Panc1 (cell line): ENCODE measurements around the gene DPH3. TPM values are rescaled to one million over a fixed set of nuclear protein-coding genes. Genes with fewer than 3 reads are reported as not detected.

Experiments used
- ATAC-seq: fragments of 200-7000 bp; cut with Tn5 transposase; 2 replicates; pipeline ENCODE4 v1.9.1; 2020; ENCODE audit warnings: mild to moderate bottlenecking, moderate library complexity
- BruUV-seq: library from RNA; stranded (reverse); fragments of 400-500 nt; replicated peaks from 2 replicates; lab custom pipeline; 2021; lab: Mats Ljungman, UMichigan
- CTCF ChIA-PET: fragments of 300-600 bp; sonication (Branson Sonifier 250); formaldehyde crosslinking; loops from one replicate; lab custom pipeline; 2022; ENCODE audit warnings: antibody characterized with exemption; lab: Charles Lee
- POLR2A ChIA-PET: fragments of 300-600 bp; sonication (Branson Sonifier 250); formaldehyde crosslinking; loops from one replicate; lab custom pipeline; 2022; ENCODE audit warnings: antibody characterized with exemption; lab: Charles Lee
- DNase-seq: peaks from one replicate; pipeline ENCODE4 v3.0.0-alpha.2; 2010; ENCODE audit warnings: low read depth, low spot score
- H3K27ac ChIP-seq: 2 replicates; pipeline ENCODE4 v1.5.1; 2011; ENCODE audit warnings: mild to moderate bottlenecking, low read length, inconsistent platforms
- H3K27me3 ChIP-seq: fragments of 200-500 bp; sonication (Bioruptor generic); 2 replicates; pipeline ENCODE4 v1.6.0; 2014; ENCODE audit warnings: low read length, inconsistent platforms; ENCODE audit not compliant: control insufficient read depth, insufficient read depth
- H3K36me3 ChIP-seq: fragments of 200-500 bp; sonication (Bioruptor generic); 2 replicates; pipeline ENCODE4 v1.5.1; 2014; ENCODE audit warnings: inconsistent platforms, mild to moderate bottlenecking, low read length, moderate library complexity; ENCODE audit not compliant: control insufficient read depth, insufficient read depth
- H3K4me1 ChIP-seq: 2 replicates; pipeline ENCODE4 v1.5.1; 2011; ENCODE audit warnings: inconsistent platforms, mild to moderate bottlenecking, low read length, moderate library complexity; ENCODE audit not compliant: control insufficient read depth, insufficient read depth
- H3K4me3 ChIP-seq, 2 experiments: 2 replicates each; pipeline ENCODE4 v1.5.1; 2011 to 2012; ENCODE audit warnings: low read depth in 2 of 2, low read length in 2 of 2, mild to moderate bottlenecking in 2 of 2, inconsistent platforms in 1 of 2, moderate library complexity in 1 of 2
- H3K9me3 ChIP-seq: fragments of 200-500 bp; sonication (Bioruptor generic); 2 replicates; pipeline ENCODE4 v1.5.1; 2014; ENCODE audit warnings: low read depth, mild to moderate bottlenecking, inconsistent platforms, low read length, moderate library complexity; ENCODE audit not compliant: control insufficient read depth, insufficient read depth
- POLR2AphosphoS5 ChIP-seq: IDR thresholded peaks from 2 replicates; pipeline ENCODE4 v1.6.1; 2012; ENCODE audit warnings: mild to moderate bottlenecking, low read depth, low read length, moderate library complexity
- SIN3A ChIP-seq: IDR thresholded peaks from 2 replicates; pipeline ENCODE4 v1.6.1; 2012; ENCODE audit warnings: low read depth, mild to moderate bottlenecking, low read length, moderate library complexity, borderline replicate concordance; ENCODE audit not compliant: insufficient read depth
- TCF7L2 ChIP-seq: IDR thresholded peaks from 2 replicates; pipeline ENCODE4 v1.6.1; 2011; ENCODE audit warnings: mild to moderate bottlenecking, low read depth, low read length, inconsistent platforms
- in situ Hi-C: cut with HindIII; loops from 2 replicates; pipeline ENCODE4 v1.10.0; 2016; ENCODE audit warnings: low sequenced_read_pairs, low pct_unique_long_range_greater_than_20kb
- intact Hi-C: fragments of 100-400 bp; cut with micrococcal nuclease; formaldehyde crosslinking; loops from one replicate; pipeline ENCODE4 v1.10.0; 2022; ENCODE audit not compliant: unreplicated experiment
- total RNA-seq: library from RNA; stranded (reverse); gene quantifications from one replicate; pipeline ENCODE4 v1.2.1, GENCODE V29; 2021; ENCODE audit not compliant: unreplicated experiment
- TF ChIP-seq, protein P1 (sequence below): fragments of 450-650 bp; IDR thresholded peaks from 2 replicates; pipeline ENCODE4 v1.5.1; 2017; ENCODE audit warnings: mild to moderate bottlenecking
- TF ChIP-seq, protein P2 (sequence below), 2 experiments: IDR thresholded peaks; 2 replicates each; pipeline ENCODE4 v1.6.1; 2011 to 2012; ENCODE audit warnings: low read depth in 2 of 2, control low read depth in 1 of 2, low read length in 1 of 2, mild to moderate bottlenecking in 1 of 2, moderate library complexity in 1 of 2; ENCODE audit not compliant: insufficient read depth in 1 of 2

DPH3 gene
- total RNA-seq, 1 experiment from 2014 or later, result 16.5 TPM

DNA sequence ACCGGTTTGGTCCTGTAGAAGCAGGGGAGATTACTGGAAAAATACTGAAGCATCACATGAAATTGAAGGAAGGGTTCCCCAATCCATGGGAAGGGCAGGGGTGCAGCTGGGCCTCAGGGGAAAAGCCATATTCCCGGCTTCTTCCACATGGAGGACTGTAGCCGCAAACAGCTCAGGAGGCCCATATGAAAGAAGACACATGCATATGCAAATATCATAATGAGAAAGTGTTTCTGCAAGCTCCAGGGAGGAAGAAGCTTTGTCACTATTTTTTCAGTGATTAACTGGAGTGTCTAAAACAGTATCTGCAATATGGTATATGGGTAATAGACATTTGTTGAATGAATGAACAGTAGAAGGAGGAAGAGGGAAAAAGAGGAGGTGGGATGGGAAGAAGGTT lies 19.1 kb downstream of the DPH3 start:
- BruUV-seq, result no TSS peak
- ChIA-PET CTCF (no interaction called here), POLR2A (no interaction called here)
- H3K27me3 ChIP-seq, result no peaks in the 10 kb centered on the region
- H3K27ac ChIP-seq, result no peak overlapping the region
- no peaks in the 10 kb centered on the region for H3K9me3 ChIP-seq
- in situ Hi-C loops, result no loop called here
- H3K4me1 ChIP-seq, result no peaks in the 10 kb centered on the region
- no peak overlapping the region for H3K4me3 ChIP-seq
- TF ChIP-seq, protein P1, sequence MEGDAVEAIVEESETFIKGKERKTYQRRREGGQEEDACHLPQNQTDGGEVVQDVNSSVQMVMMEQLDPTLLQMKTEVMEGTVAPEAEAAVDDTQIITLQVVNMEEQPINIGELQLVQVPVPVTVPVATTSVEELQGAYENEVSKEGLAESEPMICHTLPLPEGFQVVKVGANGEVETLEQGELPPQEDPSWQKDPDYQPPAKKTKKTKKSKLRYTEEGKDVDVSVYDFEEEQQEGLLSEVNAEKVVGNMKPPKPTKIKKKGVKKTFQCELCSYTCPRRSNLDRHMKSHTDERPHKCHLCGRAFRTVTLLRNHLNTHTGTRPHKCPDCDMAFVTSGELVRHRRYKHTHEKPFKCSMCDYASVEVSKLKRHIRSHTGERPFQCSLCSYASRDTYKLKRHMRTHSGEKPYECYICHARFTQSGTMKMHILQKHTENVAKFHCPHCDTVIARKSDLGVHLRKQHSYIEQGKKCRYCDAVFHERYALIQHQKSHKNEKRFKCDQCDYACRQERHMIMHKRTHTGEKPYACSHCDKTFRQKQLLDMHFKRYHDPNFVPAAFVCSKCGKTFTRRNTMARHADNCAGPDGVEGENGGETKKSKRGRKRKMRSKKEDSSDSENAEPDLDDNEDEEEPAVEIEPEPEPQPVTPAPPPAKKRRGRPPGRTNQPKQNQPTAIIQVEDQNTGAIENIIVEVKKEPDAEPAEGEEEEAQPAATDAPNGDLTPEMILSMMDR, result no peak
- TF ChIP-seq SIN3A, result no peak
- TF ChIP-seq, protein P2, sequence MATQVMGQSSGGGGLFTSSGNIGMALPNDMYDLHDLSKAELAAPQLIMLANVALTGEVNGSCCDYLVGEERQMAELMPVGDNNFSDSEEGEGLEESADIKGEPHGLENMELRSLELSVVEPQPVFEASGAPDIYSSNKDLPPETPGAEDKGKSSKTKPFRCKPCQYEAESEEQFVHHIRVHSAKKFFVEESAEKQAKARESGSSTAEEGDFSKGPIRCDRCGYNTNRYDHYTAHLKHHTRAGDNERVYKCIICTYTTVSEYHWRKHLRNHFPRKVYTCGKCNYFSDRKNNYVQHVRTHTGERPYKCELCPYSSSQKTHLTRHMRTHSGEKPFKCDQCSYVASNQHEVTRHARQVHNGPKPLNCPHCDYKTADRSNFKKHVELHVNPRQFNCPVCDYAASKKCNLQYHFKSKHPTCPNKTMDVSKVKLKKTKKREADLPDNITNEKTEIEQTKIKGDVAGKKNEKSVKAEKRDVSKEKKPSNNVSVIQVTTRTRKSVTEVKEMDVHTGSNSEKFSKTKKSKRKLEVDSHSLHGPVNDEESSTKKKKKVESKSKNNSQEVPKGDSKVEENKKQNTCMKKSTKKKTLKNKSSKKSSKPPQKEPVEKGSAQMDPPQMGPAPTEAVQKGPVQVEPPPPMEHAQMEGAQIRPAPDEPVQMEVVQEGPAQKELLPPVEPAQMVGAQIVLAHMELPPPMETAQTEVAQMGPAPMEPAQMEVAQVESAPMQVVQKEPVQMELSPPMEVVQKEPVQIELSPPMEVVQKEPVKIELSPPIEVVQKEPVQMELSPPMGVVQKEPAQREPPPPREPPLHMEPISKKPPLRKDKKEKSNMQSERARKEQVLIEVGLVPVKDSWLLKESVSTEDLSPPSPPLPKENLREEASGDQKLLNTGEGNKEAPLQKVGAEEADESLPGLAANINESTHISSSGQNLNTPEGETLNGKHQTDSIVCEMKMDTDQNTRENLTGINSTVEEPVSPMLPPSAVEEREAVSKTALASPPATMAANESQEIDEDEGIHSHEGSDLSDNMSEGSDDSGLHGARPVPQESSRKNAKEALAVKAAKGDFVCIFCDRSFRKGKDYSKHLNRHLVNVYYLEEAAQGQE (IDR thresholded peaks at IDR 0.05; ENCODE audit: insufficient read depth in 1 of 2, low read depth in 2 of 2, low read length in 1 of 2), result no peak
- TF ChIP-seq POLR2AphosphoS5, result no peak
- no peak for TF ChIP-seq TCF7L2
- DNase-seq (no peak), ATAC-seq (no peak)
- intact Hi-C loops, result loop anchor here (5.0 to 10.0 kb wide), 2 partner anchors 61 to 178 kb away; no protein-coding TSS in a partner anchor
- H3K36me3 ChIP-seq, result no peaks in the 10 kb centered on the region

DNA sequence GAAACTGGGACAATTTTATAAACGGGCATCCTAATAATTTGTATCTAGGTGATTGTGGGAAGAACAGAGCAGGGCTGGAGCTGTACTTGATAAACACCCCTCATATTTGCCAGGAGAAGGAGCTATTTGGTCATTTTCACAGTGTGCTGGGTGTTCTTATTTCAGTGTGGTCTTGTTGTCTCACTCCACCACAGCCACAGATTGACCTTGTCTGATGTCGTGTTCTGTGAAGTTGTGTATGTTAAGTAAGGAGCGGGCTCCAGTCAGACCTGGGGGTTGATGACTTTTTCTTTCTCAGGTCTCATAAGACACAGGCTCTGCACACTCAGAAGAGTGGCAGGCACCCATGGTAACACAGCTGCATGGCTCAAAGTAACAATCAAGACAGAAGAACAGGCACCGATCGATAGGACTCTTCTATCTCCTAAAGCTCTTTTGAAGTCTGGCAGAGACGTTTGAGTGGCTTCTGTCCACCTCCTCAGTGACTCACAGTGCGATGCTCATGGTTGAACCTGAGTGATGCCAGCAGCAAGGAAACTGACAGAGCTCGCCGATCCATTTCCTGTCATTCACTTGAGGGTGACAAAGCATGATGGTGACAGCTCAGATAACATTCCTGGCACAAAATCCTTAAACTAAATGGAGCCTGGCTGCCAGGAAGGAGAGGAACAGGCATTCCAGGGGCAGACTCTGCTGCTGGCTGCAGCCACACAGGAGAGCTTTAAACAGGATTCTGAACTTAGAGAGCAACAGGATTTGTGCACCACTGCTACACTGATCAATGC lies 20.8 kb downstream of the DPH3 start:
- CTCF ChIA-PET, result interaction anchor here (1.0 kb wide), 1 partner anchor 8 kb away, joined by 6 read pairs; no protein-coding TSS in a partner anchor
- in situ Hi-C loops, result no loop called here
- no peaks in the 10 kb centered on the region for H3K9me3 ChIP-seq
- DNase-seq (no peak), ATAC-seq (no peak)
- no peak overlapping the region for H3K27ac ChIP-seq
- intact Hi-C loops, result loop anchor here (10.0 kb wide), 1 partner anchor 59 kb away; no protein-coding TSS in a partner anchor
- H3K27me3 ChIP-seq, result no peaks in the 10 kb centered on the region
- TF ChIP-seq, protein P2 (IDR thresholded peaks at IDR 0.05; ENCODE audit: insufficient read depth in 1 of 2, low read depth in 2 of 2, low read length in 1 of 2), result no peak
- TF ChIP-seq TCF7L2 (no peak), POLR2AphosphoS5 (no peak), SIN3A (no peak)
- TF ChIP-seq, protein P1, result no peak
- POLR2A ChIA-PET, result no interaction called here
- no TSS peak for BruUV-seq
- no peaks in the 10 kb centered on the region for H3K36me3 ChIP-seq
- H3K4me3 ChIP-seq, result no peak overlapping the region
- H3K4me1 ChIP-seq, result no peaks in the 10 kb centered on the region
